Caco-2 (cell line): ENCODE measurements around the gene ANKLE1. TPM values are rescaled to one million over a fixed set of nuclear protein-coding genes. Genes with fewer than 3 reads are reported as not detected.

ENCODE experiments used
- BruUV-seq: library from RNA; stranded (reverse); fragments of 400-500 nt; replicated peaks from 2 replicates; lab custom pipeline; 2021; lab: Mats Ljungman, UMichigan
- CTCF ChIA-PET: fragments of 300-600 bp; sonication (Branson Sonifier 250); formaldehyde crosslinking; loops from one replicate; lab custom pipeline; 2022; ENCODE audit warnings: antibody characterized with exemption; lab: Charles Lee
- POLR2A ChIA-PET: fragments of 300-600 bp; sonication (Branson Sonifier 250); formaldehyde crosslinking; loops from one replicate; lab custom pipeline; 2022; ENCODE audit warnings: antibody characterized with exemption; lab: Charles Lee
- DNase-seq, 2 experiments: peaks; one replicate each; pipeline versions ENCODE4 v3.0.0 to v3.0.0-alpha.2; 2020 to 2022
- H3K27me3 ChIP-seq: replicated peaks from 2 replicates; pipeline ENCODE4 v1.6.0; 2011; ENCODE audit warnings: low read length; ENCODE audit not compliant: control insufficient read depth, insufficient read depth
- H3K36me3 ChIP-seq: 2 replicates; pipeline ENCODE4 v1.5.1; 2011; ENCODE audit warnings: low read length; ENCODE audit not compliant: control insufficient read depth, insufficient read depth
- H3K4me1 ChIP-seq: fragments of 250-450 bp; sonication (Bioruptor Pico); 2 replicates; pipeline ENCODE4 v1.5.1; 2020; ENCODE audit warnings: mild to moderate bottlenecking
- H3K4me3 ChIP-seq: 2 replicates; pipeline ENCODE4 v1.5.1; 2011; ENCODE audit warnings: low read depth, mild to moderate bottlenecking, control low read depth, low read length
- H3K9me3 ChIP-seq: fragments of 250-450 bp; sonication (Bioruptor Pico); 2 replicates; pipeline ENCODE4 v1.5.1; 2020; ENCODE audit warnings: mild to moderate bottlenecking, moderate library complexity
- H3K27ac Mint-ChIP-seq: one replicate; pipeline ENCODE4 v1.8.0; 2022; ENCODE audit warnings: mixed read lengths; ENCODE audit not compliant: unreplicated experiment
- H3K27me3 Mint-ChIP-seq: one replicate; pipeline ENCODE4 v1.8.0; 2022; ENCODE audit warnings: mixed read lengths; ENCODE audit not compliant: insufficient read depth, unreplicated experiment
- H3K36me3 Mint-ChIP-seq: one replicate; pipeline ENCODE4 v1.8.0; 2022; ENCODE audit warnings: mild to moderate bottlenecking, mixed read lengths; ENCODE audit not compliant: insufficient read depth, unreplicated experiment
- H3K4me1 Mint-ChIP-seq: one replicate; pipeline ENCODE4 v1.8.0; 2022; ENCODE audit warnings: low read depth, mixed read lengths; ENCODE audit not compliant: unreplicated experiment
- H3K4me3 Mint-ChIP-seq: one replicate; pipeline ENCODE4 v1.8.0; 2022; ENCODE audit warnings: mild to moderate bottlenecking, moderate library complexity, mixed read lengths; ENCODE audit not compliant: unreplicated experiment
- H3K9me3 Mint-ChIP-seq: one replicate; pipeline ENCODE4 v1.8.0; 2022; ENCODE audit warnings: mixed read lengths; ENCODE audit not compliant: unreplicated experiment
- intact Hi-C: fragments of 100-400 bp; cut with micrococcal nuclease; formaldehyde crosslinking; loops from one replicate; pipeline ENCODE4 v1.10.0; 2022; ENCODE audit not compliant: unreplicated experiment
- total RNA-seq: library from RNA; stranded (reverse); gene quantifications from 2 replicates; pipeline ENCODE4 v1.2.3, GENCODE V29; 2022
- TF ChIP-seq, protein P1 (sequence below), 2 experiments: fragments of 200-600 bp in 1 of 2; IDR thresholded peaks; 1 replicate in 1 of 2; 2 replicates in 1 of 2; pipeline versions ENCODE4 v1.5.1 to v1.8.0; 2011 to 2022; ENCODE audit warnings: antibody characterized with exemption in 1 of 2, control low read depth in 1 of 2, inconsistent platforms in 1 of 2, low read depth in 1 of 2, low read length in 1 of 2, mild to moderate bottlenecking in 1 of 2, moderate library complexity in 1 of 2; ENCODE audit not compliant: insufficient read depth in 1 of 2, severe bottlenecking in 1 of 2, unreplicated experiment in 1 of 2

The ANKLE1 gene
- total RNA-seq, 1 experiment from 2014 or later = 14.3 TPM

- Histone ChIP-seq H3K9me3 (no peaks in the 10 kb centered on the region), H3K4me1 (peaks cover 24% of the 10 kb centered on the region), H3K4me3 (no peak overlapping the region), H3K27me3 (no peaks in the 10 kb centered on the region), H3K36me3 (peaks cover 1% of the 10 kb centered on the region; the same call in 1 of the 2 replicates)
- Mint-ChIP-seq H3K9me3 (no peaks in the 10 kb centered on the region), H3K4me3 (peak overlapping the region; percentile 75), H3K27me3 (no peaks in the 10 kb centered on the region), H3K36me3 (peaks cover 28% of the 10 kb centered on the region), H3K27ac (no peak overlapping the region), H3K4me1 (no peaks in the 10 kb centered on the region)
- no peak for DNase-seq
- intact Hi-C loops = no loop called here
- TF ChIP-seq, protein P1, sequence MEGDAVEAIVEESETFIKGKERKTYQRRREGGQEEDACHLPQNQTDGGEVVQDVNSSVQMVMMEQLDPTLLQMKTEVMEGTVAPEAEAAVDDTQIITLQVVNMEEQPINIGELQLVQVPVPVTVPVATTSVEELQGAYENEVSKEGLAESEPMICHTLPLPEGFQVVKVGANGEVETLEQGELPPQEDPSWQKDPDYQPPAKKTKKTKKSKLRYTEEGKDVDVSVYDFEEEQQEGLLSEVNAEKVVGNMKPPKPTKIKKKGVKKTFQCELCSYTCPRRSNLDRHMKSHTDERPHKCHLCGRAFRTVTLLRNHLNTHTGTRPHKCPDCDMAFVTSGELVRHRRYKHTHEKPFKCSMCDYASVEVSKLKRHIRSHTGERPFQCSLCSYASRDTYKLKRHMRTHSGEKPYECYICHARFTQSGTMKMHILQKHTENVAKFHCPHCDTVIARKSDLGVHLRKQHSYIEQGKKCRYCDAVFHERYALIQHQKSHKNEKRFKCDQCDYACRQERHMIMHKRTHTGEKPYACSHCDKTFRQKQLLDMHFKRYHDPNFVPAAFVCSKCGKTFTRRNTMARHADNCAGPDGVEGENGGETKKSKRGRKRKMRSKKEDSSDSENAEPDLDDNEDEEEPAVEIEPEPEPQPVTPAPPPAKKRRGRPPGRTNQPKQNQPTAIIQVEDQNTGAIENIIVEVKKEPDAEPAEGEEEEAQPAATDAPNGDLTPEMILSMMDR (IDR thresholded peaks at IDR 0.05; ENCODE audit: insufficient read depth in 1 of 2, low read depth in 1 of 2, low read length in 1 of 2, severe bottlenecking in 1 of 2, unreplicated experiment in 1 of 2) = no peak
- CTCF ChIA-PET = interaction anchor here (1.1 to 1.6 kb wide), 2 partner anchors 18 to 25 kb away, joined by 3 read pairs; partner anchors contain the start of gene MRPL34
- no TSS peak for BruUV-seq
- POLR2A ChIA-PET = no interaction called here
These were observed 48.8 kb downstream of the ANKLE1 start for GRCh38 chr19:17330262-17331044.

DNA sequence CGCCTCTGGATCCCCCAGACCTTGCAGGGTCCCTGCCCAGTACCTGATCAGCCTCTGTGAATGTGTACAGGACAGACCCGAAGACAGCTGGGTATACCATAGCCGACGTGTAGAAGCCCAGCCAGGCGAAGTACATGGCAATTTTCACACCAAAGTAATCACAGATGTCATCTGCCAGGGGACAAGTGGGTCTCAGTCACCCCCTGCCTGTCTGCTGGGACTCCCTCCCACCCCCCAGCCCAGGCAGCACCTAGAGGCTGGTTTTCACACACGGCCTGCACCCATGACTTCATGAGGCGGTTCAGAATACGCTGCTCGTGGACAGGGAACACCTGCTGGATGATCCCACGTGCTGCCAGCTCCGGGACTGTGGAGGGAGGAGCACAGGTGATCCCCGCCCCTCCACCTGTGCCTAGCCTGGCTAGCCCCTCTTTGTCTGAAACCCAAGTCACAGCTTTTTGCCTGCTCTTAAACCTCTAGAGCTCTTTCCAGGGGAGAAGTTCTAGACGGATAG lies 49.4 kb downstream of the ANKLE1 start:
- Histone ChIP-seq H3K4me1 (peaks cover 24% of the 10 kb centered on the region), H3K4me3 (no peak overlapping the region), H3K27me3 (no peaks in the 10 kb centered on the region), H3K36me3 (peaks cover 1% of the 10 kb centered on the region; the same call in 1 of the 2 replicates), H3K9me3 (no peaks in the 10 kb centered on the region)
- POLR2A ChIA-PET = no interaction called here
- H3K27me3 Mint-ChIP-seq = no peaks in the 10 kb centered on the region
- no peaks in the 10 kb centered on the region for H3K9me3 Mint-ChIP-seq
- BruUV-seq = no TSS peak
- peak overlapping the region; percentile 30 for H3K4me3 Mint-ChIP-seq
- H3K4me1 Mint-ChIP-seq = no peaks in the 10 kb centered on the region
- intact Hi-C loops = no loop called here
- CTCF ChIA-PET = no interaction called here
- TF ChIP-seq, protein P1 (IDR thresholded peaks at IDR 0.05; ENCODE audit: insufficient read depth in 1 of 2, low read depth in 1 of 2, low read length in 1 of 2, severe bottlenecking in 1 of 2, unreplicated experiment in 1 of 2) = no peak
- peaks cover 28% of the 10 kb centered on the region for H3K36me3 Mint-ChIP-seq
- H3K27ac Mint-ChIP-seq = no peak overlapping the region
- no peak for DNase-seq

GRCh38 chr19:17332360-17332676 lies 50.6 kb downstream of the ANKLE1 start:
- Mint-ChIP-seq H3K4me3 (no peak overlapping the region), H3K27me3 (no peaks in the 10 kb centered on the region), H3K4me1 (no peaks in the 10 kb centered on the region), H3K9me3 (no peaks in the 10 kb centered on the region), H3K36me3 (peaks cover 34% of the 10 kb centered on the region), H3K27ac (no peak overlapping the region)
- Histone ChIP-seq H3K27me3 (no peaks in the 10 kb centered on the region), H3K4me1 (peaks cover 18% of the 10 kb centered on the region), H3K9me3 (no peaks in the 10 kb centered on the region), H3K36me3 (peaks cover 1% of the 10 kb centered on the region; the same call in 1 of the 2 replicates), H3K4me3 (no peak overlapping the region)
- TF ChIP-seq, protein P1 (IDR thresholded peaks at IDR 0.05; ENCODE audit: insufficient read depth in 1 of 2, low read depth in 1 of 2, low read length in 1 of 2, severe bottlenecking in 1 of 2, unreplicated experiment in 1 of 2) = no peak
- no TSS peak for BruUV-seq
- intact Hi-C loops = no loop called here
- no peak for DNase-seq
- CTCF ChIA-PET = interaction anchor here (0.6 to 1.2 kb wide), 2 partner anchors 40 to 1871 kb away, joined by 4 read pairs; no protein-coding TSS in a partner anchor
- POLR2A ChIA-PET = interaction anchor here (1.3 kb wide), 1 partner anchor 23 kb away, joined by 6 read pairs; the partner anchor contains the start of gene DDA1
